Ovary (tissue), 9 donors: ENCODE data around the gene PDCD4. TPM values are rescaled to one million over a fixed set of nuclear protein-coding genes. Genes with fewer than 3 reads are reported as not detected.

Source experiments
- DNase-seq, 5 donors: peaks; one replicate each; pipeline ENCODE4 v3.0.0-alpha.2; 2019 to 2020
- H3K27ac ChIP-seq, 2 donors: fragments of 200-600 bp; one replicate each; pipeline versions ENCODE4 v1.5.1 to v1.8.0; 2019 to 2022
- H3K27me3 ChIP-seq: fragments of 200-600 bp; one replicate; pipeline ENCODE4 v1.8.0; 2022
- H3K36me3 ChIP-seq: fragments of 200-600 bp; sonication (generic); one replicate; pipeline ENCODE4 v1.5.1; 2019
- H3K4me1 ChIP-seq: one replicate; pipeline ENCODE4 v1.8.1; 2013; ENCODE audit warnings: mild to moderate bottlenecking, moderate library complexity; ENCODE audit not compliant: insufficient read depth
- H3K4me3 ChIP-seq: fragments of 200-600 bp; sonication (generic); one replicate; pipeline ENCODE4 v1.5.1; 2017
- H3K9me3 ChIP-seq, 2 donors: fragments of 200-600 bp in 1 of 2; sonication (generic) in 1 of 2; one replicate each; pipeline versions ENCODE4 v1.5.1 to v1.8.1; 2013 to 2019; ENCODE audit warnings: mild to moderate bottlenecking in 1 of 2, moderate library complexity in 1 of 2
- EP300 ChIP-seq: sonication (generic); formaldehyde crosslinking; IDR thresholded peaks from one replicate; pipeline ENCODE4 v1.6.1; 2017; ENCODE audit warnings: antibody characterized with exemption
- POLR2A ChIP-seq: fragments of 450-650 bp; IDR thresholded peaks from one replicate; pipeline ENCODE4 v1.6.1; 2017; ENCODE audit warnings: antibody characterized with exemption, mild to moderate bottlenecking, moderate library complexity
- WGBS, 3 donors: extraction: QIAGEN DNeasy Blood & Tissue Kit in 1 of 3; methylation state at CpG; one replicate each; pipeline versions ENCODE4 v1.1.5 to v1.1.7; 2013 to 2017; 5-methylcytosine and 5-hydroxymethylcytosine counted together
- intact Hi-C, 4 donors: fragments of 100-400 bp; cut with DNase I; formaldehyde crosslinking; loops; one replicate each; pipeline versions ENCODE4 v1.11.0 to v1.15.1; 2022 to 2023
- polyA plus RNA-seq, 2 donors: library from polyadenylated mRNA; stranded (reverse); fragments of 200-250 nt in 1 of 2; fragments of 350-450 nt in 1 of 2; fragmentation: Illumina TruSeq in 1 of 2; extraction: RNeasy Lipid Tissue Mini Kit (QIAGEN cat#74804) in 1 of 2; gene quantifications; one replicate each; pipeline ENCODE4 v1.2.3, GENCODE V29; 2013 to 2014
- total RNA-seq, 7 donors: library from RNA; depleted of rRNA in 2 of 7; stranded (reverse); fragments of >200 nt in 2 of 7; fragmentation: NEBNext Ultra II Directional in 3 of 7; extraction: Animal tissue kit (Norgen Biotek cat#: 25700) in 3 of 7; gene quantifications; one replicate each; pipeline versions ENCODE4 v1.1.0 to v1.2.4, GENCODE V29; 2016 to 2023
- TF ChIP-seq, protein P1 (sequence below), 3 donors: fragments of 450-650 bp in 2 of 3; fragments of 200-600 bp in 1 of 3; IDR thresholded peaks; one replicate each; pipeline versions ENCODE4 v1.5.1 to v1.8.0; 2016 to 2022; ENCODE audit warnings: antibody characterized with exemption in 3 of 3, mild to moderate bottlenecking in 1 of 3
- donor health status: DM: no; HTN: no; CAD: no; lungs with moderate emphysema.
- donor health status: DM: no; HTN: no; CAD: no.
- donor health status: Bipolar disorder and iron deficiency.
- donor health status: DM: yes; HTN: yes; CAD: no.
- donor health status: DM: no; HTN: no; CAD: no.
- donor health status: DM: yes; HTN: yes; CAD: no.

Gene PDCD4
- total and polyA plus RNA-seq, 9 donors, result 103 to 399 (median 185) TPM

DNA sequence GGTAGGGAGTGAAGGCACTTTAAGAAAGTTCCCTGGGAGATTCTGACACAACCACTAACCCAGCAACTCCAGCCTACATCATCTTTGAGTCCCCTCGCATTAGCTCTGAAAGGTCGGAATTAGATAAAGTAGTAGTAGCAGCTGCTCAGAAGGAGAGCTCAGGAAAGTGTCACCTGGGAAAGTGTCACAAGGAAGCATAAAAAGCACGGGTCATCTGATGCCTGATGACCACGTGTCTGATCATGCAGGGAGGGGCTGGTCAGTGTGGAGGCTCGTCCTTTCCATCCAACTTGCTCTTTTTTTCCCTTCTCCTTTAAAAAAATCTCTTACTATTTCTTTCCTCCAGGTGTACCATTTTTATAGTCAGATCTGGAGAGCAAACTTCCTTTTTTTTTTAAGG is 47.1 kb upstream of the PDCD4 start:
- no peaks in the 10 kb centered on the region for H3K27me3 ChIP-seq
- H3K36me3 ChIP-seq, result no peaks in the 10 kb centered on the region
- intact Hi-C loops, result loop anchor here in 2 of 4 donors (5.0 kb wide), 1 partner anchor 48 kb away; the partner anchor contains the start of gene PDCD4 (in 2 of the 2)
- peaks cover 35% of the 10 kb centered on the region for H3K4me1 ChIP-seq
- no peak overlapping the region for H3K4me3 ChIP-seq
- no peaks in the 10 kb centered on the region for H3K9me3 ChIP-seq
- H3K27ac ChIP-seq, result peak overlapping the region in 1 of 2 donors; percentile 16
- TF ChIP-seq, protein P1, sequence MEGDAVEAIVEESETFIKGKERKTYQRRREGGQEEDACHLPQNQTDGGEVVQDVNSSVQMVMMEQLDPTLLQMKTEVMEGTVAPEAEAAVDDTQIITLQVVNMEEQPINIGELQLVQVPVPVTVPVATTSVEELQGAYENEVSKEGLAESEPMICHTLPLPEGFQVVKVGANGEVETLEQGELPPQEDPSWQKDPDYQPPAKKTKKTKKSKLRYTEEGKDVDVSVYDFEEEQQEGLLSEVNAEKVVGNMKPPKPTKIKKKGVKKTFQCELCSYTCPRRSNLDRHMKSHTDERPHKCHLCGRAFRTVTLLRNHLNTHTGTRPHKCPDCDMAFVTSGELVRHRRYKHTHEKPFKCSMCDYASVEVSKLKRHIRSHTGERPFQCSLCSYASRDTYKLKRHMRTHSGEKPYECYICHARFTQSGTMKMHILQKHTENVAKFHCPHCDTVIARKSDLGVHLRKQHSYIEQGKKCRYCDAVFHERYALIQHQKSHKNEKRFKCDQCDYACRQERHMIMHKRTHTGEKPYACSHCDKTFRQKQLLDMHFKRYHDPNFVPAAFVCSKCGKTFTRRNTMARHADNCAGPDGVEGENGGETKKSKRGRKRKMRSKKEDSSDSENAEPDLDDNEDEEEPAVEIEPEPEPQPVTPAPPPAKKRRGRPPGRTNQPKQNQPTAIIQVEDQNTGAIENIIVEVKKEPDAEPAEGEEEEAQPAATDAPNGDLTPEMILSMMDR (IDR thresholded peaks at IDR 0.05), result no peak
- TF ChIP-seq EP300 (no peak), POLR2A (no peak)
- no peak for DNase-seq
- WGBS, 3 donors, result 76 to 87% (median 78%) methylated on average over 5 of the region's 5 CpGs

DNA sequence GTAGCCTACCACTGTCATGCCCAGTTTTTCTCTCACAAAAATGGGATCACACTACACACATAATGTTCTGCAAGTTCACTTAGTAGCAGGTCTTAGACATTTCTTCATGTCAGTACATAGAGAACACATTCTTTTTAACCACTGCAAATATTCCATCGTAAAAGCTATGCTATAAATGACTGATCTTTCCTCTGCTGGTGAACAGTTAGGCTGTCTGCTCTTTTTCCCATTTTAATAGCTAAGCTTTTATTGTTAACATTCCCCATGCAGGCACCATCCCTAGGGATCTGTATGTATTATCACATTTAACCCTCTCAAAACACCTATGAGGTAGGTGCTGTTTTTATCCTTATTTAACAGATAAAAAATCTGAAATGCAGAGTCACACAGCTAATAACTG is 46.2 kb upstream of the PDCD4 start:
- no peaks in the 10 kb centered on the region for H3K27me3 ChIP-seq
- TF ChIP-seq POLR2A (no peak), EP300 (no peak)
- TF ChIP-seq, protein P1 (IDR thresholded peaks at IDR 0.05), result no peak
- 76 to 97% (median 93%) methylated on average over 1 of the region's 1 CpG for WGBS, 3 donors
- peaks cover 32% of the 10 kb centered on the region for H3K4me1 ChIP-seq
- H3K4me3 ChIP-seq, result no peak overlapping the region
- no peak for DNase-seq
- H3K36me3 ChIP-seq, result no peaks in the 10 kb centered on the region
- H3K9me3 ChIP-seq, result no peaks in the 10 kb centered on the region
- intact Hi-C loops, result no loop called here
- H3K27ac ChIP-seq, result no peak overlapping the region

DNA sequence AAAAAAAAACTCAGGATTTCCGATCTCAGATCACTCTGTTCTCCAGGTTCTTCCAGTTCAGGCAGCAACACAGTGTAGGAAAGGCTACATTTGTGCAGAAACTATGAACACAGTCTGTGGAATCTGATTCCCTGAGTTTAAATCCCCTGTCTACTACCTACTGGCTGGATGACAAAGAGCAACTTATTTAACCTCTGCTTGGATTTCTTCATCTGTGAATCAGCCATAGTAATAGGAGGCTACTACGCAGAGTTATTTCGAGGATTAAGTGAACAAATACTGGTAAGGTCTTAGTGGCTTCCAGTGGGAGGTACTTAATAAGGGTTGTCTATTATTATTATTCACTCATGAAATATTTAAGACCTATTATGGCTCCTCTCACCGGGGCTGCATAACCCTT is 44.3 kb upstream of the PDCD4 start:
- no peaks in the 10 kb centered on the region for H3K36me3 ChIP-seq
- peaks cover 15% of the 10 kb centered on the region for H3K4me1 ChIP-seq
- WGBS, 3 donors, result 34 to 42% (median 39%) methylated on average over 4 of the region's 4 CpGs
- TF ChIP-seq EP300 (no peak), POLR2A (no peak)
- TF ChIP-seq, protein P1 (IDR thresholded peaks at IDR 0.05), result no peak
- no peak overlapping the region for H3K4me3 ChIP-seq
- H3K27ac ChIP-seq, result peak overlapping the region in 1 of 2 donors; percentile 69
- no peaks in the 10 kb centered on the region for H3K9me3 ChIP-seq
- H3K27me3 ChIP-seq, result no peaks in the 10 kb centered on the region
- intact Hi-C loops, result no loop called here
- no peak for DNase-seq

DNA sequence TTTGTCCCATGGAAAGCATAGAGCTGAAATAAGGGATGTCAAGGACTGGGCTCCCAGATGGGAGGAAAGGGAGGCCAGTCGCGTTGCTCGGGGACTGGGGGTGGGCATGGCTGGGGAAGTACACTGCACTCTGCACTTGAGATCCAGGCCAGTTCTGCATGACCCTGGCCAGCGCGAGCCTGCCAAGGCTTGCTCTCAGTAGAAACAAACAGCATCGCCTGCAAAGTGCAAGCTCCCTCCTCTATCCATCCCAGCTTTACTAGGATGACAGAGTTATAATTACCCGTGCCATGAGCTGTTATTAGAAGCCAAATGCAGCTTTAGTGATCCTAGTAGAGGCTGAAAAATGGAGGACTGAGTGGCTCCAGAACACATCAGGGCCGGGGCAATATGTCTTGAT is 43.9 kb upstream of the PDCD4 start:
- H3K27ac ChIP-seq, result peak overlapping the region in 1 of 2 donors; percentile 69
- 14 to 22% (median 15%) methylated on average over 8 of the region's 8 CpGs for WGBS, 3 donors
- H3K36me3 ChIP-seq, result no peaks in the 10 kb centered on the region
- H3K4me3 ChIP-seq, result no peak overlapping the region
- no peaks in the 10 kb centered on the region for H3K9me3 ChIP-seq
- H3K4me1 ChIP-seq, result peaks cover 11% of the 10 kb centered on the region
- H3K27me3 ChIP-seq, result no peaks in the 10 kb centered on the region
- TF ChIP-seq POLR2A, result no peak
- TF ChIP-seq, protein P1 (IDR thresholded peaks at IDR 0.05), result no peak
- TF ChIP-seq EP300, result no peak
- DNase-seq, result peak; percentile 45 to 72 (median 58)
- intact Hi-C loops, result no loop called here
